Muscle layer of colon (tissue), 2 donors: ENCODE results near the gene MTCH1.

Source experiments
- H3K27ac ChIP-seq: one replicate; pipeline ENCODE4 v1.7.0; 2013; ENCODE audit warnings: low read depth, mild to moderate bottlenecking, low read length, moderate library complexity
- H3K27me3 ChIP-seq, 2 donors: one replicate each; pipeline ENCODE4 v1.7.0; 2013; ENCODE audit warnings: low read length in 2 of 2, mild to moderate bottlenecking in 2 of 2; ENCODE audit not compliant: insufficient read depth in 2 of 2, control insufficient read depth in 1 of 2
- H3K36me3 ChIP-seq: one replicate; pipeline ENCODE4 v1.7.0; 2013; ENCODE audit warnings: mild to moderate bottlenecking, low read length; ENCODE audit not compliant: insufficient read depth
- H3K4me1 ChIP-seq: one replicate; pipeline ENCODE4 v1.7.0; 2013; ENCODE audit warnings: mild to moderate bottlenecking, low read length; ENCODE audit not compliant: insufficient read depth
- H3K4me3 ChIP-seq, 2 donors: one replicate each; pipeline ENCODE4 v1.7.0; 2013; ENCODE audit warnings: low read length in 2 of 2, low read depth in 1 of 2, mild to moderate bottlenecking in 1 of 2, moderate library complexity in 1 of 2
- H3K9ac ChIP-seq: one replicate; pipeline ENCODE4 v1.7.0; 2013; ENCODE audit warnings: low read length
- H3K9me3 ChIP-seq: one replicate; pipeline ENCODE4 v1.7.0; 2013; ENCODE audit warnings: mild to moderate bottlenecking, low read length
- donor health status: abdominal sarcoma.
- donor health status: Adenocarcinoma of cecum.

MTCH1 gene, protein sequence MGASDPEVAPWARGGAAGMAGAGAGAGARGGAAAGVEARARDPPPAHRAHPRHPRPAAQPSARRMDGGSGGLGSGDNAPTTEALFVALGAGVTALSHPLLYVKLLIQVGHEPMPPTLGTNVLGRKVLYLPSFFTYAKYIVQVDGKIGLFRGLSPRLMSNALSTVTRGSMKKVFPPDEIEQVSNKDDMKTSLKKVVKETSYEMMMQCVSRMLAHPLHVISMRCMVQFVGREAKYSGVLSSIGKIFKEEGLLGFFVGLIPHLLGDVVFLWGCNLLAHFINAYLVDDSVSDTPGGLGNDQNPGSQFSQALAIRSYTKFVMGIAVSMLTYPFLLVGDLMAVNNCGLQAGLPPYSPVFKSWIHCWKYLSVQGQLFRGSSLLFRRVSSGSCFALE

DNA sequence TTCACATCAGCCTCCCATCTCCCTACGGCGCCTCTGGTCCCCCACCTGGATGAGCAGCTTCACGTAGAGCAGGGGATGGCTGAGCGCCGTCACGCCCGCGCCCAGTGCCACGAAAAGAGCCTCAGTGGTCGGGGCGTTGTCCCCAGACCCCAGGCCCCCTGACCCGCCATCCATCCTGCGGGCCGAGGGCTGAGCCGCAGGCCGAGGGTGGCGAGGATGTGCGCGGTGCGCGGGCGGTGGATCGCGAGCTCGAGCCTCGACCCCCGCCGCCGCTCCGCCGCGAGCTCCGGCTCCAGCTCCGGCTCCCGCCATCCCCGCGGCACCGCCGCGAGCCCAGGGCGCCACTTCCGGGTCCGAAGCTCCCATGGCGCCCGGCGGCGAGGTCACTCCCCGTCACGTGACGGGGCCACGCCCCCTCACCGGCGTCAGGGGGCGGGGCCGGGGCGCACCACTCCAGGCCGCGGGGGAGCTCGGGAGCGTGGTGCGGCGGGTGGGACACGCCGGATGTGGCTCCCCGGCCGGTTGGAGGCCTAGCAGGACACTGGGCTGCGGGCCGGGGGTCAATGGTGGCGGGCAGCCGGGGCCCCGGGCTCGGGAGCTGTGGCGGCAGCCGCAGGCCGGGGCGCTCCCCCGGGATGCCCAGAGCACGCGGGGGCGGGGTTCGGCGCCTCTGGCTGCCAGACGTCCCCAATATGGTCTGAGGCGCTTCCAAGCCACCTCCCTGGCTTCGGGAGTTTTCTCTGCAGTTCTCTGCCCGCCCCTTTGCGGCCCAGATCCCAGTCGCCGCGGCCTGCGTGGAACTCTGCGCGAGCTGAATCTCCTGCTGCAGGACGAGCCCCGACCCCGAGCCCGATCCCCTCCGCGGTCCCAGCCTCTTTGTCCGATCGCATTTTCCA lies at the start of gene MTCH1:
TSS of gene MTCH1 (minus strand) at position 389 of the 896 bp plus-strand sequence. CDS start at position 366, 23 bp downstream.
- H3K36me3 ChIP-seq: no peaks in the 10 kb centered on the region
- H3K9ac ChIP-seq: peak within 1 kb of the TSS; percentile 86
- H3K9me3 ChIP-seq: no peaks in the 10 kb centered on the region
- no peaks in the 10 kb centered on the region for H3K27me3 ChIP-seq
- H3K27ac ChIP-seq: peak within 1 kb of the TSS; percentile 95
- H3K4me1 ChIP-seq: peaks cover 52% of the 10 kb centered on the region
- H3K4me3 ChIP-seq: peak within 1 kb of the TSS; percentile 62 to 75

DNA sequence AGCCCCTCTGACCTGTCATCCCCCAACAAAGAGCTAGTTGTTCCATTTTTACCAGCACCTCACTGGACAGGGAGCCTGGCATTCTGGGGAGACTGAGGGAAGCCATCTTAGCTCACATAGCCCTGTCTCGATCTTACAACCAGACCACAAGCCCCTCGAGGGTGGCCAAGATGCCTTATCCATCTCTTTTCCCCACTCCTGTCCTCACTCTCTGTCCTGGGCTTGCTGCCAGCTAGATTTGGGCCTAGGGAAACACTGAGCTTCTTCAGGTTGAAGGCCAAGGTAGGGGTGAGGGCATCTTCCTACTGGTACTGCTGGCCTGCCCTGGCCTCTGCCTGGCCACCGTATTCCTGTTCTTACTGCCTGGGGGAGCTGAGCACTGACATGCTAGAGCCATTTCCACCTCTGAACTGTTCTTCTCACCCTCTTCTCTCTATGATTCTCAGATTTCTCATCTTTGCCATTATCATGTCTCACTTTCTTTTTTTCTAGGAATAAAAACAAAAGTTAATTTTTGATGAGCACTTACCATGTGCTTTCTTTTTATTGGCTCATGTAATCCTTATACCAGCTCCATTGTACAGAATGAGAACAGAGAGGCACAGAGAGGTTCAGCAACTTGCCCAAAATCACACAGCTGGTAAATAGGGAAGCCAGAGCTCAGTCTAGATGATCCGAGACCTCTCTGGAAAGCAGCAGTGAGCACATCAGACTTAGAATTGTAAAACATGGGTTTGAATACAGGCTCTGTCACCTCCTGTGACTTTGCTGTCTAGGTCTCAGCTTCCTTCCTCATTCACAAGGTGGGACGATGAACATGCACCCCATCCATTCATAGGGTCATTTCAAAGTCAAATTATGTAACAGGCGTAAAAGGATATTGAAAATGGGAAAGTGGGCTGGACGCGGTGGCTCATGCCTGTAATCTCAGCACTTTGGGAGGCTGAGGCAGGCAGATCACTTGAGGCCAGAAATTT lies 48.1 kb upstream of the MTCH1 start:
- Histone ChIP-seq H3K4me3 (no peak overlapping the region), H3K27ac (no peak overlapping the region), H3K27me3 (no peaks in the 10 kb centered on the region), H3K36me3 (no peaks in the 10 kb centered on the region), H3K9me3 (no peaks in the 10 kb centered on the region), H3K4me1 (peaks cover 4% of the 10 kb centered on the region), H3K9ac (no peak overlapping the region)

DNA sequence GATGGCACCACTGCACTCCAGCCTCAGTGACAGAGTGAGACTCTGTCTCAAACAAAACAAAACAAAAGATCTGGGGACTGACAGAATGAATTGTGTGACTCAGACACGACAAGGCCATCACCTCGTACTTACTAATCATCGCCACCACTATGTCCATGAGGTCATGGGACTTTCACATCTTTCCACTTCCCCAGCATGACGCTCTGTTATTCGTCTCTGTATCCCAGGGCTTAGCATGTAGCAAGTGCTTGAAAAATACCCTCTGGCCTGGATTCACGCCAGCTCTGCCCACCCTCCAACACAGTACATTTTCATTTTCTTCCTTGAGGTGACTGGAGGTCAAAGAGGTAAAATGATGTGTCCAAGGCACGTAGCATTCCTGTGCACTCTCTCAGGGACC lies 47.3 kb upstream of the MTCH1 start:
- Histone ChIP-seq H3K27ac (no peak overlapping the region), H3K36me3 (no peaks in the 10 kb centered on the region), H3K4me3 (no peak overlapping the region), H3K4me1 (peaks cover 1% of the 10 kb centered on the region), H3K27me3 (no peaks in the 10 kb centered on the region), H3K9ac (no peak overlapping the region), H3K9me3 (no peaks in the 10 kb centered on the region)

DNA sequence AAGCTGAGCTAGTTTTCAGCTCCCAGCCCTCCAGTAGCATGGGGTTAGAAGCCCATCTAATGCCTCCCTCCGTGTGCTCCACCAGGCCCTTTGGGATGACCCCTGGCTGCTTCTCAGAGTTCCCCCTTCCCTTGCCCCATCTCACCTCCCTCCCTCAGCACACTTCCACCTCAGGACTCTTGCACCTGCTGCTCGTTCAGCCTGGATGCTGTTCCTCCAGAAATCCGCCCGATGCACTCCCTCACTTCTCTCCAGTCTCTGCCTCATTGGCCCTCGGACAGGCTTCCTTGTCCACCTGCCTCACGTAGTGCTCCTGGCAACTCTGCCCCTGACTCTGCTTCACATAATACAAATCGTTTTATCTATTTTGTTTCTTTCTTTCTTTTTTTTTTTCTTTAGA lies 46.2 kb upstream of the MTCH1 start:
- no peaks in the 10 kb centered on the region for H3K36me3 ChIP-seq
- H3K27me3 ChIP-seq: no peaks in the 10 kb centered on the region
- H3K9me3 ChIP-seq: no peaks in the 10 kb centered on the region
- no peaks in the 10 kb centered on the region for H3K4me1 ChIP-seq
- no peak overlapping the region for H3K9ac ChIP-seq
- H3K27ac ChIP-seq: no peak overlapping the region
- no peak overlapping the region for H3K4me3 ChIP-seq

DNA sequence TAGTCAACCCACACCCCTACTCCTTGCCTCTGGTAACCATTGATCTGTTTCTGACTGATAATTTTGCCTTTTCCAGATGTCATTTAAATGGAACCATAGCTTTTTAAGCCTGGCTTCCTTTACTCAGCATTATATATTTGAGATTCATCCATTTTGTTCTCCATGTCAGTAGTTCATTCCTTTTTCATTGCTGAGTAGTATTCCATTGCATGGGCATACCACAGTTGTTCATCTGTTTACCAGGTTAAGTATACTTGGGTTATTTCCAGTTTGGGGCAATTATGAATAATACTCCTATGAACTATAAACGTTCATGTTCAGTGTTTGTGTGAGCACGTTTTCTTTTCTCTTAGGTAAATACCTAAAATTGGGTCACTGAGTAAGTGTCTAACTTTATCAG lies 44.6 kb upstream of the MTCH1 start:
- Histone ChIP-seq H3K9ac (no peak overlapping the region), H3K27ac (no peak overlapping the region), H3K4me3 (no peak overlapping the region), H3K27me3 (no peaks in the 10 kb centered on the region), H3K9me3 (no peaks in the 10 kb centered on the region), H3K4me1 (no peaks in the 10 kb centered on the region), H3K36me3 (no peaks in the 10 kb centered on the region)

DNA sequence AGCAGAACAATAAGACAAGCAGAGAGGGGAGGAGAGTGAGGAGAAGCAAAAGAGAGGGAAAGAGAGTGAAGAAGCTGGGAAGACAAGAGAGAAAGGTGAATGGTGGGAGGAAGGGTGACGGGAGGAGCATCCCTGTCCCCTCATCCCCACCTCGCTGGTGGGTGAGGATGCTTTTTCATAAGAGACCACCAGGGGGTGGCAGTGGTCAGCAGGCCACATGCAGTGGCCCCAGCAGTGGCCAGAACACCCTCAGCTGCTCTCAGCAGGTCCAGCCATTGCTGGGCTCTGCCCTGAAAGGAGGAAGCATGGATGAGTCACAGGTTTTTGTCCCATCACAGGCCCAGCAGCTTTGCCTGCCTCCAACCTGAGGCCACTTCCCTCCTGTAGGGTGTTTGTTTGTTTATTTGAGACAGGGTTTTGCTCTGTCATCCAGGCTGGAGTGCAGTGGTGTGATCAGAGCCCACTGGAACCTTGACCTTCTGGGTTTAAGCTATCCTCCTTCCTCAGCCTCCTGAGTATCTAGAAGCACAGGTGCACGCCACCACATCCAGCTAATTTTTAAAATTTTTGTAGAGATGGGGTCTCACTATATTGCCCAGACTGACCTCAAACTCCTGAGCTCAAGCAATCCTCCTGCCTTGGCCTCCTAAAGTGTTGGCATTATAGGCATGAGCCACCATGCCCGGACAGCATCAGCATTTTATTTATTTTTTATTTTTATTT lies 43.4 kb upstream of the MTCH1 start:
- no peak overlapping the region for H3K27ac ChIP-seq
- H3K9ac ChIP-seq: no peak overlapping the region
- no peaks in the 10 kb centered on the region for H3K27me3 ChIP-seq
- no peaks in the 10 kb centered on the region for H3K9me3 ChIP-seq
- no peaks in the 10 kb centered on the region for H3K4me1 ChIP-seq
- no peaks in the 10 kb centered on the region for H3K36me3 ChIP-seq
- no peak overlapping the region for H3K4me3 ChIP-seq

DNA sequence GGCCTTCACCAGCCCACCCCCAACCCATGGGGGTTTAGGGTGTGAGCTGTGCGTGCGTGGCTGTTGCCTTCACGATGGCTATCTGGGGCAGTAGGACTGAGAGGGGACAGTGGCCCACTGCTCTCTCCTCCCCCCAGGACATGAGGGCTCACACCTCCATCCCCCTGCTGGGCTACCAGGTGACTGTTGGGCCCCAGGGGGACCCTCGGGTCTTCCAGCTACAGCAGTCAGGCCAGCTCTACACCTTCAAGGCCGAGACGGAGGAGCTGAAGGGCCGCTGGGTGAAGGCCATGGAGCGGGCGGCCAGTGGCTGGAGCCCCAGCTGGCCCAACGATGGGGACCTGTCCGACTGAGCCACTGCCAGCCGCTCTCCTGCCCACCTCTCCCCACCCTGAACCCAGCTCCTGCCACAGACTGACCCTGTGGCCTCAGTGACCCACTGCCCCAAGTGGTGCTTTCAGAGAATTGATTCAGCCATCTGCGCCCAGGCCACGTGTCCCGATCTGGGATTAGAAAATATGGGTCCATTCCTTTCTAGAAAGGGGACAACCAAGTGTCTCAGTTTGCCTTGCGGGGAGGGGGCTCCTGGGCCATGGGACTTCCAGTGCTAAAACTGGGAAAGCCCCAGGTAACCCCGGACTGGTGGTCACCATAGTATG lies 41.9 kb upstream of the MTCH1 start:
- Histone ChIP-seq H3K36me3 (no peaks in the 10 kb centered on the region), H3K27ac (no peak overlapping the region), H3K27me3 (no peaks in the 10 kb centered on the region), H3K4me3 (no peak overlapping the region), H3K4me1 (no peaks in the 10 kb centered on the region), H3K9me3 (no peaks in the 10 kb centered on the region), H3K9ac (no peak overlapping the region)

DNA sequence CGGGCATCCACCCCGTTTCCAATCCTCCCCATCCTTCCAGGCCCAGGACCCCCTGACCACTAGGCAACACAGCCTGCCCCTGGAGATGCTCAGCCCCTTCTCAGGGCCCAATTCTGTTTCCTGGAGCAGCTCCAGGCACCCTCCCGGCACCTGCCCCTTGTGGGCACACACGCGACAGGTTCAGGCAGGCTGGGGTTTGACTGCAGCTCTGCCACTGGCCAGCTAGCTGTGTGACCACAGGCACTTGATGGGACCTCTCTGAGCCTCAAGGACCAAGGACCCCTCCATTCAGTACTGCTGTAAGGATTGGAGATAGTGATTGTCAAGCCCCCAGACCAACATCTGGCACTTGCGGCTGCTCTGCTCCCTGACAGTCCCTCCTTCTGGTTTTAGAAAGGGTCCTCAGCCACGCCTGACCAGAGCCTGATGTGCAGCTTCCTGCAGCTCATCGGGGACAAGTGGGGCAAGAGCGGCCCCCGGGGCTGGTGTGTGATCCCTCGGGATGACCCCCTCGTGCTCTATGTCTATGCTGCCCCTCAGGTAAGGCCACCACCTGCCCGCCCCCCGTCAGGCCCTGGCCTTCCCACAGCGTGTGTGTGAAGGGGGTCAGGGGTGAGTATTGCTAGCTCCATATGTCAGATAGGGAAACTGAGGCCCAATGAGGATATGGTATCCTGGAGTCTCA lies 41.2 kb upstream of the MTCH1 start:
- no peak overlapping the region for H3K27ac ChIP-seq
- H3K9ac ChIP-seq: no peak overlapping the region
- no peaks in the 10 kb centered on the region for H3K9me3 ChIP-seq
- H3K27me3 ChIP-seq: no peaks in the 10 kb centered on the region
- H3K36me3 ChIP-seq: no peaks in the 10 kb centered on the region
- no peaks in the 10 kb centered on the region for H3K4me1 ChIP-seq
- no peak overlapping the region for H3K4me3 ChIP-seq

DNA sequence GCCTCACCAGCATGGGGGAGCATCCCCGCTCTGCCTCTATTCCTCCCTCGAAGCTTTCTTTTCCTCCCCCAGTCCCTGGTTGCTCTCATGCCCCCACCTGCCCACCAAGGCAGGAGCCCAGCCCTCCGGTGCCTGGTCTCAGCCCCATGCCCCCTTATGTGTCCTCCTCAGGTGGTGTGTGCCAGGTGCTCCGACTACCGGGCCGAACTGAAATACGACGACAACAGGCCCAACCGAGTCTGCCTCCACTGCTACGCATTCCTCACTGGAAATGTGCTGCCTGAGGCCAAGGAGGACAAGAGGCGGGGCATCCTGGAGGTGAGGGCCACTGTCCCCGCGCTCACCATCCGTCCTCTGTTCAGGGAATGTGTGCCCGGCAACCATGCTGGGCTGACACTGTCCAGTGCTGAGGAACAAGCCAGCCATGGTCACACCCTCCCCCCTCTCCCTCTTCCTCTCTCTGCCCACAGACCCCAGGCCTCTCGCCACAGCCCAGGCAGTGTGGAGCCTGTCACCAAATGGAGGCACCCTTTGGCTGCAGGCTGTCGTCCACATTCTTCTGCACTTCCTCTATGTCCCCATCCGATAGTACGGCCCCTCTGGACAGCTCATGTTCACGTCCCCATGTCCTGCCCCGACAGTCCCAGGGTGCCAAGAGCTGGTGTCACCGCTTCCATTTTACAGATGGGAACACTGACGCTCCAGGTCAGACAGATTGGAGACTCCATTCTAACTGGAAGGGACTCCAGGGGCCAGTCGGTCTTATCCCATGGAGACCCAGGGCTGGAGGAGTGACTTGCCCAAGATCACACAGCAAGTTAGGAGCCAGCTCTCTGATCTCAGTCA lies 39.8 kb upstream of the MTCH1 start:
- Histone ChIP-seq H3K27ac (no peak overlapping the region), H3K4me3 (no peak overlapping the region), H3K27me3 (no peaks in the 10 kb centered on the region), H3K36me3 (no peaks in the 10 kb centered on the region), H3K9ac (no peak overlapping the region), H3K4me1 (no peaks in the 10 kb centered on the region), H3K9me3 (no peaks in the 10 kb centered on the region)
